K562 (cell line): ENCODE results near the gene ELAC2. TPM values are rescaled to one million over a fixed set of nuclear protein-coding genes. Genes with fewer than 3 reads are reported as not detected.
A peak's percentile ranks its signal among the peaks of the same experiment; 100 is the strongest.

Experiments used
- ATAC-seq: fragments of 200-7000 bp; cut with Tn5 transposase; 3 replicates; pipeline ENCODE4 v1.9.1; 2020; ENCODE audit warnings: moderate library complexity
- BruUV-seq: library from RNA; stranded (reverse); fragments of 400-500 nt; replicated peaks from 2 replicates; lab custom pipeline; 2021; lab: Mats Ljungman, UMichigan
- CTCF ChIA-PET: fragments of 300-600 bp; formaldehyde crosslinking; extraction: SDS; loops from one replicate; lab custom pipeline; 2021; ENCODE audit warnings: low intra/inter-chr PET ratio; lab: Yijun Ruan, JAX
- POLR2A ChIA-PET: fragments of 300-600, 350-650 bp; sonication (Branson Sonifier 250); formaldehyde crosslinking; extraction: SDS; loops from one replicate; lab custom pipeline; 2021; ENCODE audit warnings: antibody characterized with exemption, inconsistent platforms; lab: Yijun Ruan, JAX
- DNase-seq, 4 experiments: peaks; one replicate each; pipeline versions ENCODE4 v3.0.0 to v3.0.0-alpha.2; 2011 to 2018; ENCODE audit warnings: low spot score in 3 of 4, mixed read lengths in 3 of 4; ENCODE audit errors: extremely low read depth in 1 of 4
- FAIRE-seq: peaks from 2 replicates; lab custom pipeline; 2011; peaks lifted over from hg19 to GRCh38; lab: Jason Lieb, UNC
- H2AFZ ChIP-seq: 2 replicates; pipeline ENCODE4 v1.6.0; 2011; ENCODE audit warnings: low read depth, low read length, control low read depth, inconsistent platforms
- H3K27ac ChIP-seq: fragments of 200-600 bp; 3 replicates; pipeline ENCODE4 v1.8.0; 2011; ENCODE audit warnings: low read depth, mild to moderate bottlenecking, control low read depth, inconsistent platforms, low read length, moderate library complexity, mixed read lengths; ENCODE audit errors: extremely low read depth
- H3K27me3 ChIP-seq, 2 experiments: fragments of 300-600 bp in 1 of 2; 2 replicates in 1 of 2; 3 replicates in 1 of 2; pipeline versions ENCODE4 v1.6.0 to v1.8.0; 2011; ENCODE audit warnings: inconsistent platforms in 2 of 2, low read length in 2 of 2, mild to moderate bottlenecking in 1 of 2, mixed read lengths in 1 of 2, moderate library complexity in 1 of 2; ENCODE audit not compliant: control insufficient read depth in 2 of 2, insufficient read depth in 2 of 2
- H3K36me3 ChIP-seq: fragments of 300-600 bp; 3 replicates; pipeline ENCODE4 v1.8.0; 2011; ENCODE audit warnings: mild to moderate bottlenecking, low read length, inconsistent platforms; ENCODE audit not compliant: control insufficient read depth, insufficient read depth
- H3K4me1 ChIP-seq, 2 experiments: fragments of 200-600 bp in 1 of 2; replicated peaks in 1 of 2; 2 replicates in 1 of 2; 3 replicates in 1 of 2; pipeline versions ENCODE4 v1.5.1 to v1.8.0; 2011; ENCODE audit warnings: inconsistent platforms in 2 of 2, low read length in 2 of 2, mild to moderate bottlenecking in 1 of 2, mixed read lengths in 1 of 2, moderate library complexity in 1 of 2; ENCODE audit not compliant: control insufficient read depth in 2 of 2, insufficient read depth in 2 of 2
- H3K4me2 ChIP-seq: 2 replicates; pipeline ENCODE4 v1.6.1; 2011; ENCODE audit warnings: low read length, control low read depth, inconsistent platforms, mixed read lengths; ENCODE audit not compliant: insufficient read depth
- H3K4me3 ChIP-seq: fragments of 200-600 bp; sonication (generic), shearing (Covaris generic); 2 replicates; pipeline ENCODE4 v1.5.1; 2016; ENCODE audit warnings: control low read depth, inconsistent platforms
- H3K79me2 ChIP-seq: fragments of 200-600 bp; 3 replicates; pipeline ENCODE4 v1.8.0; 2011; ENCODE audit warnings: low read length, inconsistent platforms; ENCODE audit not compliant: control insufficient read depth, insufficient read depth
- H3K9ac ChIP-seq, 2 experiments: 2 replicates each; pipeline versions ENCODE4 v1.6.0 to v1.6.1; 2011; ENCODE audit warnings: low read depth in 2 of 2, low read length in 2 of 2, control low read depth in 1 of 2, inconsistent platforms in 1 of 2, mild to moderate bottlenecking in 1 of 2, mixed read lengths in 1 of 2; ENCODE audit not compliant: insufficient read depth in 1 of 2
- H3K9me1 ChIP-seq: one replicate; pipeline ENCODE4 v1.6.0; 2011; ENCODE audit warnings: inconsistent platforms, mild to moderate bottlenecking, low read length, moderate library complexity; ENCODE audit not compliant: control insufficient read depth, insufficient read depth
- H3K9me3 ChIP-seq: replicated peaks from 2 replicates; pipeline ENCODE4 v1.5.1; 2011; ENCODE audit warnings: low read depth, low read length, inconsistent platforms; ENCODE audit not compliant: control insufficient read depth, insufficient read depth
- H4K20me1 ChIP-seq: replicated peaks from 2 replicates; pipeline ENCODE4 v1.6.1; 2011; ENCODE audit warnings: low read length, inconsistent platforms, mixed read lengths; ENCODE audit not compliant: control insufficient read depth, insufficient read depth
- KDM2B ChIP-seq: fragments of 250-450 bp; sonication (Bioruptor Pico); IDR thresholded peaks from 2 replicates; pipeline ENCODE4 v1.8.0; 2021; ENCODE audit warnings: mild to moderate bottlenecking, moderate library complexity
- KLF16 ChIP-seq: IDR thresholded peaks from 2 replicates; pipeline ENCODE4 v1.6.1; 2016; ENCODE audit warnings: antibody characterized with exemption
- PRPF4 ChIP-seq: fragments of 200-400 bp; formaldehyde crosslinking; IDR thresholded peaks from one replicate; pipeline ENCODE4 v1.6.1; 2017; ENCODE audit warnings: low read length, low read depth, mild to moderate bottlenecking; ENCODE audit not compliant: insufficient read depth, poor library complexity, severe bottlenecking
- TEAD2 ChIP-seq: fragments of 450-650 bp; IDR thresholded peaks from 2 replicates; pipeline ENCODE4 v1.6.1; 2016; ENCODE audit warnings: missing genetic modification characterization, control low read depth, missing compliant biosample characterization
- TRIM24 ChIP-seq, 2 experiments: fragments of 450-650 bp; IDR thresholded peaks; 2 replicates each; pipeline ENCODE4 v1.6.1; 2016
- ZBTB26 ChIP-seq: fragments of 450-650 bp; formaldehyde crosslinking; IDR thresholded peaks from 2 replicates; pipeline ENCODE4 v1.4.0; 2022; ENCODE audit warnings: missing genetic modification characterization
- ZBTB8A ChIP-seq: fragments of 450-650 bp; IDR thresholded peaks from 2 replicates; pipeline ENCODE4 v1.6.1; 2018; ENCODE audit warnings: mild to moderate bottlenecking, moderate library complexity; ENCODE audit not compliant: partially characterized antibody
- WGBS: fragments of 100-300 bp; shearing (Covaris generic); methylation state at CpG from one replicate; pipeline ENCODE4 v1.1.6; 2016; ENCODE audit warnings: low coverage, mixed read lengths; ENCODE audit not compliant: insufficient coverage; ENCODE audit errors: missing lambda C conversion rate; 5-methylcytosine and 5-hydroxymethylcytosine counted together
- in situ Hi-C: fragments of 300-500 bp; cut with MboI; formaldehyde crosslinking; loops from 4 replicates; pipeline ENCODE4 v1.15.0; 2018; ENCODE audit warnings: inconsistent platforms, mixed read lengths
- intact Hi-C: fragments of 100-400 bp; cut with micrococcal nuclease; formaldehyde crosslinking; loops from 2 replicates; pipeline ENCODE4 v1.14.2; 2022
- polyA plus RNA-seq, 8 experiments: library from polyadenylated mRNA; depleted of rRNA in 4 of 8; stranded (reverse) in 5 of 8; unstranded in 3 of 8; fragments of >200 nt; fragmentation: Nextera tagmentation in 2 of 8; fragmentation: Illumina TruSeq in 1 of 8; extraction: Ambion mirVana in 2 of 8; extraction: Trizol in 1 of 8; gene quantifications; 2 replicates each; pipeline versions ENCODE4 v1.2.1 to v1.2.3, GENCODE V29; 2011 to 2014; ENCODE audit warnings: inconsistent platforms in 1 of 8, missing spikeins in 1 of 8
- total RNA-seq, 7 experiments: library from RNA; depleted of rRNA in 6 of 7; stranded (reverse); fragments of >200 nt in 6 of 7; fragmentation: Illumina TruSeq in 2 of 7; extraction: Trizol in 2 of 7; gene quantifications; 2 replicates each; pipeline versions ENCODE4 v1.2.1 to v1.2.3, GENCODE V29; 2011 to 2021; ENCODE audit warnings: low replicate concordance in 1 of 7
- TF ChIP-seq, protein P1 (sequence below): fragments of 250-450 bp; sonication (Bioruptor Pico); IDR thresholded peaks from 2 replicates; pipeline ENCODE4 v1.4.0; 2020

ELAC2 gene
- total and polyA plus RNA-seq, 9 of the 15 experiments (the other 6 are each of a cell fraction or from before 2014, with no cell fraction given): 4.5 to 129 (median 70.6) TPM

GRCh38 chr17:13004336-13004735, 13.5 kb downstream of the ELAC2 start:
- no peak overlapping the region for H3K27ac ChIP-seq
- no peak for FAIRE-seq
- H3K4me3 ChIP-seq: no peak overlapping the region
- no peak for ATAC-seq
- no peak overlapping the region for H3K4me2 ChIP-seq
- no peaks in the 10 kb centered on the region for H3K79me2 ChIP-seq
- no peaks in the 10 kb centered on the region for H3K9me3 ChIP-seq
- no peak overlapping the region for H3K9ac ChIP-seq
- no peak for DNase-seq
- TF ChIP-seq ZBTB26 (CRISPR knock-in tag) (no peak), TRIM24 (IDR thresholded peaks at IDR 0.05) (no peak)
- H2AFZ ChIP-seq: no peak overlapping the region
- H4K20me1 ChIP-seq: 0 out of 2 replicates have a peak, but pooled peaks cover 14% of the 10 kb centered on the region
- ChIA-PET POLR2A (interaction anchor here (0.6 to 2.5 kb wide), 3 partner anchors 10 to 17 kb away, joined by 3 to 8 read pairs (median 5); partner anchors contain the start of gene ELAC2), CTCF (no interaction called here)
- BruUV-seq: TSS peak; percentile 13
- intact Hi-C loops (no loop called here), in situ Hi-C loops (no loop called here)
- H3K9me1 ChIP-seq: no peaks in the 10 kb centered on the region
- peaks cover 77% of the 10 kb centered on the region for H3K36me3 ChIP-seq
- peaks cover 0 to 4% of the 10 kb centered on the region in 2 experiments; a peak in 2 of 5 replicates for H3K4me1 ChIP-seq
- H3K27me3 ChIP-seq: no peaks in the 10 kb centered on the region
- WGBS: 76% methylated on average over 4 of the region's 4 CpGs

- Histone ChIP-seq H3K9ac (no peak overlapping the region), H3K4me2 (no peak overlapping the region), H3K4me1 (peaks cover 0 to 4% of the 10 kb centered on the region in 2 experiments; a peak in 2 of 5 replicates), H3K79me2 (no peaks in the 10 kb centered on the region), H3K27ac (no peak overlapping the region), H3K36me3 (peaks cover 78% of the 10 kb centered on the region), H3K4me3 (no peak overlapping the region), H3K9me3 (no peaks in the 10 kb centered on the region), H2AFZ (no peak overlapping the region), H4K20me1 (0 out of 2 replicates have a peak, but pooled peaks cover 14% of the 10 kb centered on the region), H3K9me1 (no peaks in the 10 kb centered on the region), H3K27me3 (no peaks in the 10 kb centered on the region)
- TF ChIP-seq TEAD2 (tag): no peak
- TF ChIP-seq, protein P1, sequence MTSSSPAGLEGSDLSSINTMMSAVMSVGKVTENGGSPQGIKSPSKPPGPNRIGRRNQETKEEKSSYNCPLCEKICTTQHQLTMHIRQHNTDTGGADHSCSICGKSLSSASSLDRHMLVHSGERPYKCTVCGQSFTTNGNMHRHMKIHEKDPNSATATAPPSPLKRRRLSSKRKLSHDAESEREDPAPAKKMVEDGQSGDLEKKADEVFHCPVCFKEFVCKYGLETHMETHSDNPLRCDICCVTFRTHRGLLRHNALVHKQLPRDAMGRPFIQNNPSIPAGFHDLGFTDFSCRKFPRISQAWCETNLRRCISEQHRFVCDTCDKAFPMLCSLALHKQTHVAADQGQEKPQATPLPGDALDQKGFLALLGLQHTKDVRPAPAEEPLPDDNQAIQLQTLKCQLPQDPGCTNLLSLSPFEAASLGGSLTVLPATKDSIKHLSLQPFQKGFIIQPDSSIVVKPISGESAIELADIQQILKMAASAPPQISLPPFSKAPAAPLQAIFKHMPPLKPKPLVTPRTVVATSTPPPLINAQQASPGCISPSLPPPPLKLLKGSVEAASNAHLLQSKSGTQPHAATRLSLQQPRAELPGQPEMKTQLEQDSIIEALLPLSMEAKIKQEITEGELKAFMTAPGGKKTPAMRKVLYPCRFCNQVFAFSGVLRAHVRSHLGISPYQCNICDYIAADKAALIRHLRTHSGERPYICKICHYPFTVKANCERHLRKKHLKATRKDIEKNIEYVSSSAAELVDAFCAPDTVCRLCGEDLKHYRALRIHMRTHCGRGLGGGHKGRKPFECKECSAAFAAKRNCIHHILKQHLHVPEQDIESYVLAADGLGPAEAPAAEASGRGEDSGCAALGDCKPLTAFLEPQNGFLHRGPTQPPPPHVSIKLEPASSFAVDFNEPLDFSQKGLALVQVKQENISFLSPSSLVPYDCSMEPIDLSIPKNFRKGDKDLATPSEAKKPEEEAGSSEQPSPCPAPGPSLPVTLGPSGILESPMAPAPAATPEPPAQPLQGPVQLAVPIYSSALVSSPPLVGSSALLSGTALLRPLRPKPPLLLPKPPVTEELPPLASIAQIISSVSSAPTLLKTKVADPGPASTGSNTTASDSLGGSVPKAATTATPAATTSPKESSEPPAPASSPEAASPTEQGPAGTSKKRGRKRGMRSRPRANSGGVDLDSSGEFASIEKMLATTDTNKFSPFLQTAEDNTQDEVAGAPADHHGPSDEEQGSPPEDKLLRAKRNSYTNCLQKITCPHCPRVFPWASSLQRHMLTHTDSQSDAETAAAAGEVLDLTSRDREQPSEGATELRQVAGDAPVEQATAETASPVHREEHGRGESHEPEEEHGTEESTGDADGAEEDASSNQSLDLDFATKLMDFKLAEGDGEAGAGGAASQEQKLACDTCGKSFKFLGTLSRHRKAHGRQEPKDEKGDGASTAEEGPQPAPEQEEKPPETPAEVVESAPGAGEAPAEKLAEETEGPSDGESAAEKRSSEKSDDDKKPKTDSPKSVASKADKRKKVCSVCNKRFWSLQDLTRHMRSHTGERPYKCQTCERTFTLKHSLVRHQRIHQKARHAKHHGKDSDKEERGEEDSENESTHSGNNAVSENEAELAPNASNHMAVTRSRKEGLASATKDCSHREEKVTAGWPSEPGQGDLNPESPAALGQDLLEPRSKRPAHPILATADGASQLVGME (CRISPR knock-in tag): no peak
- TF ChIP-seq PRPF4: no peak
- TF ChIP-seq KLF16: no peak
- TF ChIP-seq KDM2B (CRISPR knock-in tag): no peak
- TF ChIP-seq ZBTB8A: no peak
- 85% methylated on average over 6 of the region's 6 CpGs for WGBS
- in situ Hi-C loops: no loop called here
- no TSS peak for BruUV-seq
- POLR2A ChIA-PET: interaction anchor here (2.0 to 2.5 kb wide), 2 partner anchors 10 to 14 kb away, joined by 5 to 8 read pairs; partner anchors contain the start of gene ELAC2
- intact Hi-C loops: no loop called here
- DNase-seq (no peak), FAIRE-seq (no peak), ATAC-seq (no peak)
- CTCF ChIA-PET: interaction anchor here (1.5 kb wide), 1 partner anchor 823 kb away, joined by 4 read pairs; no protein-coding TSS in a partner anchor
Measured at GRCh38 chr17:13003927-13004326, 13.9 kb downstream of the ELAC2 start.
